PFSK-1 (cell line): ENCODE measurements around the gene LRRC8D.

ENCODE experiments used
- FOXP2 ChIP-seq: optimal IDR thresholded peaks from 2 replicates; pipeline ENCODE3; 2011; ENCODE audit warnings: borderline replicate concordance, control low read depth, inconsistent platforms; ENCODE audit not compliant: insufficient read depth; ENCODE audit errors: extremely low read length, extremely low read depth
- POLR2AphosphoS5 ChIP-seq: IDR thresholded peaks from 2 replicates; pipeline ENCODE4 v1.6.1; 2012; ENCODE audit warnings: low read depth, mild to moderate bottlenecking, control low read depth, low read length, moderate library complexity
- REST ChIP-seq, 2 experiments: IDR thresholded peaks; 2 replicates each; pipeline versions ENCODE4 v1.6.1 to v1.8.0; 2011 to 2012; ENCODE audit warnings: low read depth in 2 of 2, low read length in 2 of 2, control low read depth in 1 of 2, inconsistent platforms in 1 of 2, mild to moderate bottlenecking in 1 of 2, moderate library complexity in 1 of 2; ENCODE audit not compliant: insufficient read depth in 1 of 2
- SIN3A ChIP-seq: IDR thresholded peaks from 2 replicates; pipeline ENCODE4 v1.6.1; 2012; ENCODE audit warnings: mild to moderate bottlenecking, low read length, moderate library complexity, borderline replicate concordance; ENCODE audit not compliant: insufficient read depth
- TAF1 ChIP-seq: IDR thresholded peaks from 2 replicates; pipeline ENCODE4 v1.6.1; 2012; ENCODE audit warnings: low read length, control low read depth, borderline replicate concordance; ENCODE audit not compliant: insufficient read depth

LRRC8D gene

DNA sequence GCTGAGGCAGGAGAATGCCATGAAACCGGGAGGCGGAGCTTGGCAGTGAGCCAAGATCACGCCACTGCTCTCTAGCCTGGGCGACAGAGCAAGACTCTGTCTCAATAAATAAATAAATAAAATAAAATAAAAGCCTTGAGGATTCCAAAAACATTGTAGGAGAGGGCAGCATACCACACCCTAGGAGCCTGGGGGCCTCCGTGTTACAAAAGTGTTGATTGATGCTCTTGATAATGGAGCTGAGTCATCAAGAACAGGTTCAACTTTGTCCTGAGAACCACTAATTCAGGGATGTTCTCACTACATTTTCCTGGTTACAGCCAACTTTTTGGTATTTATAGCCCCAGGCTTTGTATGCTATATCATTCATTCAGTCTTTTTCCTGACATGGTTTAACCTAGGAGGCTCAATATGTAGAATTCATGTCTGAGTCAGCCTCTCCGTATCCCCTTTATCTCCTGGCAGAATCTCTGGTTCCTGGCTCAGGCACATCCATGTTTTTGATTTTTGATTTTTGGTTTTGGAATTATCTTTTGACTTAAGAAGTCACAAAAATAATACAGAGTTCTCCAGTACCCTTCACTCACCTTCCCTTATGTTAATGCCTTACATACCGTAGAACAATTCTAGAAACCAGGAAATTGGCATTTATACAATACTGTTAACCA lies 69.4 kb downstream of the LRRC8D start:
- TF ChIP-seq REST (IDR thresholded peaks at IDR 0.05; ENCODE audit: insufficient read depth in 1 of 2, low read depth in 2 of 2, low read length in 2 of 2): 0 out of 4 replicates have a peak, but pooled peaks of 1 of the 2 experiments have one; percentile 41
- TF ChIP-seq FOXP2: no peak
- no peak for TF ChIP-seq TAF1
- 0 out of 2 replicates have a peak, but pooled peaks have one; percentile 52 for TF ChIP-seq SIN3A
- TF ChIP-seq POLR2AphosphoS5: peak; percentile 34; the same call in 1 of the 2 replicates

DNA sequence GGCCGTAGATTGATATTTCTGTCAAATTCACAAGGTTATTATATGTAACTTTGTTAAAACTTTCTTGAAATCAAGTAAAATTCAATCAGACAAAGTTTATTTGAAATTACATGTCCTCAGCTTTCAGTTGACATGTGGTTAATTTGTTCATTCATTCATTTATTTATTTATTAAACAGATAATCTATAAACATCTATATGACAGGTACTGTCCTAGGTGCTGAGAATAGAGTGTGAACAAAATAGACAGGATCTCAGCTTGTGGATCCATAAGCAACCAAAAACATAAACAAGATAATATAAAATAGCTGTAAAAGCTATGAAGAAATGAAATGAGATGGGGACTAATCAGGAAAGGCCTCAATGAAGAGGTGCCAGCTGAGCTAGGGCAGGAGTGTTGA lies 72.0 kb downstream of the LRRC8D start:
- TF ChIP-seq REST (IDR thresholded peaks at IDR 0.05; ENCODE audit: insufficient read depth in 1 of 2, low read depth in 2 of 2, low read length in 2 of 2) (peak; percentile 61 to 76; a peak in 2 of 4 replicates), POLR2AphosphoS5 (no peak), FOXP2 (no peak), SIN3A (no peak), TAF1 (no peak)

- no peak for TF ChIP-seq TAF1
These were observed 73.7 kb downstream of the LRRC8D start for GRCh38 chr1:89894210-89895201.

DNA sequence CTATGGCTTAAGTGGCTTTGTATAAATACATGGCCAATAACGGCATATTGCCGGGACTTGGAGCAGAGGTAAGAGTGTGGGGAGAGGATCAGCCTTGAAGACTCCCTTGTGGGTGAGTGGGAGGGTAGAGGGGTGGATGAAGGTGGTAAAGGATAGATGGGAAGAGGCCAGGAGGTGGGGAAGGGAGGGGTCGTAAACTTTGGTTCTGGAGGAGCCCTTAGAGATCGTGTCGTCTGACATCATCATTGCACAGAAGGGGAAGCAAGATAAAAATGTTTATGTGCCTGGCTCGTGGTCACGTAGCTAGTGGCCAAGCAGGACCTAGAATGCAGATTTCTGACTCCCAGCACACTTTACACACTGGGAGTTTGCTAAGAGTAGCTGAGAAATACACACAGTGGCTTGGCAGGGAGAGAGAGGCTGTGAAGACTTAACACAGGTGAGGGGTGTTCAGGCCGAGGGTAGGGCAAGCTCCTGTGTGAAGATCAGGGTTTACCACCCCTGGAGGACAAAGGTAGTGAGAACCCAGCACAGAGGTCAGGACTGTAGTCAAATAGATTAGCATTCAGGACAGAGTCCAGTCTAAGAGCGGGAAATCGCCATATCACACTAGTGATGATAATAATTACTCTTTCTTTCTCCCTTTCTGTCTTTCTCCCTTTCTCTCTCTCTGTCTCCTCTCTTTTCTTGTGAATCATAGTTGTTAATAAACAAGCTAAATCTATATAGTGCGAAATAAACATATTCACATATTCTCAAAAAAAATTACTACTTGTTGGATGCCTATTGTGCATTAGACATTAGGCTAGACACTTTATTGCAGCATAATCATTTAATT lies 75.5 kb downstream of the LRRC8D start:
- TF ChIP-seq POLR2AphosphoS5 (no peak), FOXP2 (no peak), REST (IDR thresholded peaks at IDR 0.05; ENCODE audit: insufficient read depth in 1 of 2, low read depth in 2 of 2, low read length in 2 of 2) (no peak), TAF1 (no peak), SIN3A (no peak)
